Type B pancreatic cell (in vitro differentiated cells): ENCODE measurements around the gene KIFC3. TPM values are rescaled to one million over a fixed set of nuclear protein-coding genes. Genes with fewer than 3 reads are reported as not detected.

Source experiments
- DNase-seq: peaks from one replicate; pipeline ENCODE4 v3.0.0; 2021; ENCODE audit warnings: mixed read lengths; ENCODE audit not compliant: unreplicated experiment; ENCODE audit errors: extremely low spot score
- H3K27ac Mint-ChIP-seq: 2 replicates; pipeline ENCODE4 v1.8.0; 2021; ENCODE audit warnings: mild to moderate bottlenecking, mixed read lengths
- H3K27me3 Mint-ChIP-seq: 2 replicates; pipeline ENCODE4 v1.8.0; 2021; ENCODE audit warnings: mixed read lengths
- H3K36me3 Mint-ChIP-seq: 2 replicates; pipeline ENCODE4 v1.8.0; 2021; ENCODE audit warnings: mixed read lengths
- H3K4me1 Mint-ChIP-seq: one replicate; pipeline ENCODE4 v1.8.0; 2021; ENCODE audit warnings: mixed read lengths; ENCODE audit not compliant: unreplicated experiment
- H3K4me3 Mint-ChIP-seq: 2 replicates; pipeline ENCODE4 v1.8.0; 2021; ENCODE audit warnings: mild to moderate bottlenecking, mixed read lengths
- H3K9me3 Mint-ChIP-seq: 2 replicates; pipeline ENCODE4 v1.8.0; 2021; ENCODE audit warnings: mixed read lengths
- total RNA-seq: library from RNA; stranded (reverse); gene quantifications from 2 replicates; pipeline ENCODE4 v1.2.1, GENCODE V29; 2021; ENCODE audit warnings: low replicate concordance
- TF ChIP-seq, protein P1 (sequence below): fragments of 200-600 bp; sonication (generic); conservative IDR thresholded peaks from 2 replicates; pipeline ENCODE4 v1.5.0; 2021; ENCODE audit warnings: antibody characterized with exemption, mild to moderate bottlenecking

Gene KIFC3
- total RNA-seq, 1 donor from 2014 or later, result 27.3 TPM

DNA sequence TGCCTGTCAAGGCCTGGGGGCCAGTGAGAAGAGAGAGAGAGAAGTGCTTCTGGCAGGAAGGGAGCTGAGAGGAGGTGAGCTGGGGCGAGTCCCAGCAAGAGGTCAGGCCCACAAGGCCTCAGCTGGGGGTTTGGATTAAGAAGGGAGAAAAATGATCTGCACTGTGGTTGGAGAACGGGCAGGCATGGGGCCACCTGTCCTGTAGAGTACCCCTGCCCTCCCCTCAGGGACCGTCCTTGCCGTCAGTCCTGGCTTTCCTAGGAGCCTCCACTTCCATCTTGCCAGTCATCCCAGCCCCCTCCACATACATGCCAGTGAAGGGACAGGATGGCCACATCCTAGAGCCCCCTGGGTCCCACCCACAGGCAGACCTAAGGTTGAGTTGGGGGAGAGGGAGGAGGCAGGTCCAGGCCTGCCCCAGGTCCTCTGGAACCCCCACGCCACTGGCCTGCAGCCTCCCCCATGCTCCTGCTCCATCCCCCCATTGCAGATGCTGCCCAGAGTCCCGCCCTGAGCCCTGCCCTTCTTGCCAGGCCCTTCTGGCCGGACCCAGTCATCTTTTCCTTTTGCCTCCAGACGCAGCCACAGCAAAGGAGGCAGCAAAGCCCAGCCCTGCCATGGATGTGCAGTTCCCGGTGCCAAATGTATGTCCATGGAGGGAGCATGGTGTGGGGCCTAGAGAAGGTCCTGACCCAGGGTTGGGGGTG, 47.8 kb downstream of the KIFC3 start:
- Mint-ChIP-seq H3K4me1 (no peaks in the 10 kb centered on the region), H3K4me3 (no peak overlapping the region), H3K27ac (peak overlapping the region; percentile 64), H3K36me3 (no peaks in the 10 kb centered on the region), H3K9me3 (no peaks in the 10 kb centered on the region), H3K27me3 (no peaks in the 10 kb centered on the region)
- DNase-seq, result no peak
- TF ChIP-seq, protein P1, sequence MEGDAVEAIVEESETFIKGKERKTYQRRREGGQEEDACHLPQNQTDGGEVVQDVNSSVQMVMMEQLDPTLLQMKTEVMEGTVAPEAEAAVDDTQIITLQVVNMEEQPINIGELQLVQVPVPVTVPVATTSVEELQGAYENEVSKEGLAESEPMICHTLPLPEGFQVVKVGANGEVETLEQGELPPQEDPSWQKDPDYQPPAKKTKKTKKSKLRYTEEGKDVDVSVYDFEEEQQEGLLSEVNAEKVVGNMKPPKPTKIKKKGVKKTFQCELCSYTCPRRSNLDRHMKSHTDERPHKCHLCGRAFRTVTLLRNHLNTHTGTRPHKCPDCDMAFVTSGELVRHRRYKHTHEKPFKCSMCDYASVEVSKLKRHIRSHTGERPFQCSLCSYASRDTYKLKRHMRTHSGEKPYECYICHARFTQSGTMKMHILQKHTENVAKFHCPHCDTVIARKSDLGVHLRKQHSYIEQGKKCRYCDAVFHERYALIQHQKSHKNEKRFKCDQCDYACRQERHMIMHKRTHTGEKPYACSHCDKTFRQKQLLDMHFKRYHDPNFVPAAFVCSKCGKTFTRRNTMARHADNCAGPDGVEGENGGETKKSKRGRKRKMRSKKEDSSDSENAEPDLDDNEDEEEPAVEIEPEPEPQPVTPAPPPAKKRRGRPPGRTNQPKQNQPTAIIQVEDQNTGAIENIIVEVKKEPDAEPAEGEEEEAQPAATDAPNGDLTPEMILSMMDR, result no peak

DNA sequence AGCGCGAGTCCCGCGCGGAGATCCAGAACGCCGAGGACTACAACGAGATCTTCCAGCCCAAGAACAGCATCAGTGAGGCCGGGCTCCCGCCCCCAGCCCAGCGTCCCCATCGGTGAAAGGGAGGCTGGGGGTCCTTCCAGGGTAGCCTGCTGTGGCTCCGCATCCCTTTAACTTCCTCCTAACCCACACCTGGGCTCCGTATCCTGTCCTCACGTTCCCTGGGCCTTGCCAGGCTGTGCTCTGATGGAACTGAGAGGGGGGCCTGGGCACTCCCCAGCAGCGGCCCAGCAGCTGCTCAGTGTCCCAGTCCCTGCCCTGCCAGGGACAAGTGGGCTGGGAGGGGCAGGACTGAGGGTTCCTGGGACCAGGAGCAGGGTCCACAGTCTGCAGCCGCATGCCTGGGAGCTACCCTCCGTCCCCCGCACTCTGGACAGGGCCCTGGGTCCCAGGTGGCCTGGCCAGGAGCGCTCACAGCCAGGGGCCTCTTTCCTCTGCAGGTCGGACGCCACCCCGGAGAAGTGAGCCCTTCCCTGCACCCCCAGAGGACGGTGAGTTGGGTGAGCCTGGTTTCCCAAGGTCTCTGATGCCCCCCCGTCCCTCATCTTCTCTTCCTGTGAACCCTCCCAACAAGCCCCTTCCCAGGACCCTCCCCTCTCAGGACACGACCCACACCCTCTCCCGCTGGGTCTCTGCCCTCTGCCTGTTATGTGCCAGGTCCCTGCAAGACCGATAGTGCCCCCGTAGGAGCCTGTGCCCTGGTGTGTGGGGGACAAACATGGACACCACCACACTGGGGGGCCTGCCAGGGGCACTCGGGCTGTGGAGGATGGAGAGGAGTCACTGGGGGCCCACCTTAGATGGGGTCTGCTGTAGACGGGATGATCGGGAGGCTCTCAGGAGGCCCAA, 48.6 kb downstream of the KIFC3 start:
- Mint-ChIP-seq H3K36me3 (no peaks in the 10 kb centered on the region), H3K4me3 (no peak overlapping the region), H3K27ac (peak overlapping the region; percentile 64), H3K9me3 (no peaks in the 10 kb centered on the region), H3K4me1 (no peaks in the 10 kb centered on the region), H3K27me3 (no peaks in the 10 kb centered on the region)
- DNase-seq, result no peak
- TF ChIP-seq, protein P1, result no peak

DNA sequence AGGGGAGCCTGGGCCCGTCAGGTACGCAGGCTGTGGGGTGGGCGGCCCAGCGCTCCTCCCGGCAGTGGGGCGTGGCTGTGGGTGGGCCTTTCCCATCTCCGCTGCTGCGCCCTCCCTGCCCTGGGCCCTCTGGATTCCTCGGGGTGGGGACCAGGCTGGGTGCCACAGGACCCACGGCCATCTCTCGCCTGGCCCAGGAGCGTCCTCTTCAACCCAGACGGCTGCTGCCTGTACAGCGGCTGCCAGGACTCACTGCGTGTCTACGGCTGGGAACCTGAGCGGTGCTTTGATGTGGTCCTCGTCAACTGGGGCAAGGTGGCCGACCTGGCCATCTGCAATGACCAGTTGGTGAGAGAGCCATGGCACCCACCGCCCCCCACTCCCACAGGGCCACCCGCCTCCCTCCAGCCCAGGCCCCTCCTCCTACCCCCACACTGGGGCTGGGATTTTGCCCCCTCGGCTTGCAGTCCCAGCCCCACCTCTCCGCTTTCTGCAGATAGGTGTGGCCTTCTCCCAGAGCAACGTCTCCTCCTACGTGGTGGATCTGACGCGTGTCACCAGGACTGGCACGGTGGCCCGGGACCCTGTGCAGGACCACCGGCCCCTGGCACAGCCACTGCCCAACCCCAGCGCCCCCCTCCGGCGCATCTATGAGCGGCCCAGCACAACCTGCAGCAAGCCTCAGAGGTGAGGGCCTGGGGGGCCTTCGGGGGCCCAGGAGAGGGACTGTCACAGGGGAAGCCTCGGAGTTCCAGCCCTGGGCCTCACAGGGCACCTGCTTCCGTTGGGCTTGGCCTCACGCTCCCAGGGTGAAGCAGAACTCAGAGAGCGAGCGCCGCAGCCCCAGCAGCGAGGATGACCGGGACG, 49.5 kb downstream of the KIFC3 start:
- H3K4me3 Mint-ChIP-seq, result no peak overlapping the region

DNA sequence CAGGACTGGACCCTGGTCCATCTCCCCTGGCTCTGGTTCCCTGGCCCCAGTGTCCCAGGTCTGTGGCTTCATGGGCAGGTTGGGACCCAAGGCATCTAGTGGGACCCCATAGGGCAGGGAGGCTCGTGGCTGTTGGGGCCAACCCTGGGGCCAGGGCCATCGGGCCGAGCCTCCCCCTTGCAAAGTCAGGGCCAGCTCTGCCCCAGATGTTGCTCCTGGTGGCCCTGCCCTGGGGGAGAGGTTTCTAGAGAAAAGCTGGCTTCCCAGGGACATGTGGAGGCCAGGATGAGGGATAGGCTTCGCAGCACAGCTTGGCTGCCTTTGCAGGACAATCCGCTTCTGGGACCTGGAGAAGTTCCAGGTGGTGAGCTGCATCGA, 50.1 kb downstream of the KIFC3 start:
- Mint-ChIP-seq H3K9me3 (no peaks in the 10 kb centered on the region), H3K27ac (no peak overlapping the region), H3K27me3 (no peaks in the 10 kb centered on the region), H3K4me1 (no peaks in the 10 kb centered on the region), H3K4me3 (no peak overlapping the region), H3K36me3 (no peaks in the 10 kb centered on the region)
- TF ChIP-seq, protein P1, result no peak
- DNase-seq, result no peak

More for the DNA sequence above, 49.5 kb downstream of the KIFC3 start:
- no peaks in the 10 kb centered on the region for H3K27me3 Mint-ChIP-seq
- TF ChIP-seq, protein P1, result no peak
- no peaks in the 10 kb centered on the region for H3K9me3 Mint-ChIP-seq
- H3K36me3 Mint-ChIP-seq, result no peaks in the 10 kb centered on the region
- H3K27ac Mint-ChIP-seq, result no peak overlapping the region
- H3K4me1 Mint-ChIP-seq, result no peaks in the 10 kb centered on the region
- no peak for DNase-seq

DNA sequence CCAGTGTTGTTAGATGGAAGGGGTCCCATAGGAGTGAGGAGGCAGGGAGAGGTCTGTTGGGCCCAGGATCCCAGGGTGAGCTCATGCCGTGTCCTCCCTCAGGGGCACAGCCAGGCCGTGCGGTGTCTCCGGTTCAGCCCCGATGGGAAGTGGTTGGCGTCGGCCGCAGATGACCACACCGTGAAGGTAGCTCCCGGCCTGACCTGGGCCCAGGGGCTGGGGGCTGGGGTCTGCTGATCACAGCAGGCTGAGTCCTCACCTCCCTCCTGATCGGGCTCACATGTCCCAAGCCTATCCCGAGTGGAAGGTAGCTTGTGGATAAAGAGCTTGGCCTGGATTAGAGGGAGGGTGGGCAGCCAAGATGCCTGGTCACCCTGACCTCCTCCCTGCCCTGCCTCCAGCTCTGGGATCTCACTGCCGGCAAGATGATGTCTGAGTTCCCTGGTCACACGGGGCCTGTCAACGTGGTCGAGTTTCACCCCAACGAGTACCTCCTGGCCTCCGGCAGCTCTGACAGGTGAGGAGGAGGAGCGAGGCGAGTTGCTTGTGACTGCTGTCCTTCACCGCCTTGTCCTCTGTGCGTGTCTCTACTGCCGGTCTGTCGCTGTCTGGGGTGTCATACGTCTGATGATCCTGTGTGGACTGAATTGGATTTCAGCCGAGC, 50.6 kb downstream of the KIFC3 start:
- DNase-seq, result no peak
- no peaks in the 10 kb centered on the region for H3K4me1 Mint-ChIP-seq
- peak overlapping the region; percentile 67 for H3K27ac Mint-ChIP-seq
- no peaks in the 10 kb centered on the region for H3K9me3 Mint-ChIP-seq
- no peaks in the 10 kb centered on the region for H3K36me3 Mint-ChIP-seq
- no peaks in the 10 kb centered on the region for H3K27me3 Mint-ChIP-seq
- no peak overlapping the region for H3K4me3 Mint-ChIP-seq
- TF ChIP-seq, protein P1, result no peak
